Medulla oblongata (tissue), 1 donor: ENCODE measurements around the gene RNPEPL1.

ENCODE experiments used
- DNase-seq: peaks from one replicate; pipeline ENCODE4 v3.0.0-alpha.2; 2015; ENCODE audit errors: extremely low spot score

The RNPEPL1 gene

GRCh38 chr2:240626531-240627300, 58.4 kb downstream of the RNPEPL1 start:
- DNase-seq = peak; percentile 9

- DNase-seq = no peak
These were observed 59.6 kb downstream of the RNPEPL1 start for GRCh38 chr2:240627736-240628506.

GRCh38 chr2:240628507-240628807, 60.2 kb downstream of the RNPEPL1 start:
- DNase-seq = no peak

- DNase-seq = no peak
These were observed 60.7 kb downstream of the RNPEPL1 start for GRCh38 chr2:240628808-240629618.

- DNase-seq = no peak
These were observed 61.3 kb downstream of the RNPEPL1 start for GRCh38 chr2:240629619-240629967.

GRCh38 chr2:240629968-240630770, 61.9 kb downstream of the RNPEPL1 start:
- no peak for DNase-seq
